HG03571 (cell line): ENCODE results near the gene GRIK4.
"Not testable (repeated sequence)": the region's sequence is repeated elsewhere in the genome, so short reads cannot be mapped to it uniquely, and the experiment has no call there.

Source experiments
- ATAC-seq: cut with Tn5 transposase; IDR thresholded peaks from one replicate; pipeline ENCODE4 v1.9.1; 2021; ENCODE audit not compliant: unreplicated experiment

The GRIK4 gene

GRCh38 chr11:120511116-120511819 is at the start of gene GRIK4:
Gene GRIK4 (plus strand): TSS chr11:120511748. CDS start chr11:120660319, 148,571 bp downstream.
- ATAC-seq, result no peak

DNA sequence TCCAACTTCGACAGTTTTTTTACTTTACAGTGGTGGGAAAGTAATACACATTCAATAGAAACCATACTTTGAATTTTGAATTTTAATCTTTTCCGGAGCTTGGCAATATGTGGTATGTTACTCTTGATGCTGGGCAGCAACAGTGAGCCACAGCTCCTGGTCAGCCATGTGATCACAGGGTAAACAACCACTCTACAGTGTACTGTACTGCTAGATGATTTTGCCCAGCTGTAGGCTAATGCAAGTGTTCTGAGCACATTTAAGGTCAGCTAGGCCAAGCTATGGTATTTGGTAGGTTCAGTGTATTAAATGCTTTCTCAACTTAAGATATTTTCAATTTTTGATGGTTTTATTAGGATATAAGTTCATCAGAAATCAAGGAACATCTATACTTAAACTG is 48.7 kb upstream of the GRIK4 start:
- no peak for ATAC-seq

GRCh38 chr11:120465921-120466534 is 45.5 kb upstream of the GRIK4 start:
- ATAC-seq, result no peak

DNA sequence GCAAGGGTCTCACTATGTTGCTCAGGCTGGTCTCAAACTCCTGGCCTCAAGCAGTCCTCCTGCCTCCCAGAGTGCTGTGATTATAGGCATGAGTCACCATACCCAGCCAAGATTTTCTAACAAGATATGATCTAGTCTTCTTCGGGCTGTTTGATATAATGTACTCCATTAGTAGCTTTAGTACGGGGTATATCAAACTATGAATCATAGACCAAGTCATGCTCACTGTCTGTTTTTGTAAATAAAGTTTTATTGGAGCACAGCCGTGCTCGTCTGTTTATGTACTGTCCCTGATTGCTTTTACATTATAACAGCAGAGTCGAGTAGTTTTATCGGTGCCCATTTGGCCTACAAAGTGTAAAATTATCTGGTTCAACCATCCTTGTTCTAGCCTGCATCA is 43.9 kb upstream of the GRIK4 start:
- no peak for ATAC-seq

DNA sequence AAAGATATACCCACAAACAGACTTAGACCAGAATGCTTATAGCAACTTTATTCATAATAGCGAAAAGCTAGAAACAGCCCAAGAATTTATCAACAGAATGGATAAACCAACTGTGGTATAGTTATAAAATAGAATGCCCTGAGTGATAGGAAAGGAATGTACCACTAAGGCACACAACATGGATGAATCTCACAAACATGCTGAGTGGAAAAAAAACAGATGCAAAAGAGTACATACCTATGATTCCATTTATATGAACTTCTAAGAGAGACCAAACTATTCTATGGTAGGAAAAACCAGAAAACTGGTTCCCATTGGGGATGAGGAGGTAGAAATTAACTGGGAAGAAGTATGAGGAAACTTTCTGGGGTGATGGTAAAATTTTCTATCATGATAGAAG is 40.4 kb upstream of the GRIK4 start:
- no peak for ATAC-seq

- ATAC-seq, result no peak
Observed at GRCh38 chr11:120471994-120472393, 39.6 kb upstream of the GRIK4 start.

- no peak for ATAC-seq
Observed at GRCh38 chr11:120473503-120473902, 38.0 kb upstream of the GRIK4 start.

GRCh38 chr11:120482149-120482548 is 29.4 kb upstream of the GRIK4 start:
- no peak for ATAC-seq

GRCh38 chr11:120484722-120485121 is 26.8 kb upstream of the GRIK4 start:
- ATAC-seq, result no peak

DNA sequence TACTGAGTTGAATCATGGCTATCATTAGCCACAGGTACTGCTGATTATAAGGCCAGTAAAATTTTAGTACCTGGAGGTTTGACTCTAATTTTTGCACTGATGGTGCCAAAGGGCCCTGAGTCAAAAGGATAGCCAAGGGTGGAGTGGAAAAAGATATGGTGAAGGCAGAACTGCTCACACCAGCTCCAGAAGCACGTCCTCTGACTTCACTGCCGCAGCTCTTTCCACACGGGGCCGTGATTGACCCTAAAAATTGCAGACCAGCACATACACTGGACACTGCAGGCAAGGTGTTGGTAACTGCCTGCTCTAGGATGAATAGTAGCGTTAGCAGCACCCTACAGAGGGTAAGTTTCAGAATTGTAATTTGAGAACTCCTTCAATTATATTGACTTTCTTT is 25.4 kb upstream of the GRIK4 start:
- ATAC-seq, result no peak

- ATAC-seq, result no peak
Observed at GRCh38 chr11:120489799-120490198, 21.7 kb upstream of the GRIK4 start.

GRCh38 chr11:120492486-120492885 is 19.1 kb upstream of the GRIK4 start:
- ATAC-seq, result no peak

DNA sequence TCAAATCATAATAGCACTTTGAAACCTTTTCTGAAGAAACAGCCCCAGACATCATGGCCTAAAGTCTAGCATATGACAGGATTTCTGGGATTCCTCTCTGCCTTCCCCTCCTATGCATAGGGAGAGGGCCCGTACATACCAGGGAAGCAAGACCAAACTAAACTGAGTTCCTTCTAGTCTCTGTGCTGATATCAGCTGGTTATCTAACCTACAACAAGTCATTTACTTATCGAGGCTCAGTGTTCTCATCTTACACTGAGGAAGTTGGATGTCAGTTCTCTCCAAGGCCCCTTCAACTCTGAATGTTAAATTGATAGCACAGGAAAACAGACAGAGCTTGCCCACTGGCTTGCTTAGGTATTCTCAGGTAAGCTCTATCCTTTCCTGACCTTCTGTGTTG is 17.0 kb upstream of the GRIK4 start:
- ATAC-seq, result no peak

DNA sequence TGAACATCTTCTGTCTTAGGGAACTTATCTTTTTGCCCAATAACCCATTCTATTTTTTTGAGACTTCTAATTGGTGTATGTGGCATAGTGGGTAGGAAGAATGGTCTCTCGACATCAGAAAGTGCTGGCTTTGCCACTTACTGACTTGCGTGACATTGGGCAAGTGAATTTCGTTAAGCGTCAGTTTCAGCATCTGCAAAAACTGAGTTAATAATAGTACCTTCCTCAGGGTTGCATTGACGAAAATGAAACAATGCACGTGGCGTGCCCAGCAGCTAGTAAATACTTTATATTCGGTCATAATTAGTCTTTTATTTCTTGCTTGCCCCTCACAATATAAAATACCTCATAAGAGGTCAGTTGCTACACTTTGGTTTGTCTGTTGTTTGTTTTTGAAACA is 12.5 kb upstream of the GRIK4 start:
- no peak for ATAC-seq

GRCh38 chr11:120499859-120500258 is 11.7 kb upstream of the GRIK4 start:
- ATAC-seq, result no peak

DNA sequence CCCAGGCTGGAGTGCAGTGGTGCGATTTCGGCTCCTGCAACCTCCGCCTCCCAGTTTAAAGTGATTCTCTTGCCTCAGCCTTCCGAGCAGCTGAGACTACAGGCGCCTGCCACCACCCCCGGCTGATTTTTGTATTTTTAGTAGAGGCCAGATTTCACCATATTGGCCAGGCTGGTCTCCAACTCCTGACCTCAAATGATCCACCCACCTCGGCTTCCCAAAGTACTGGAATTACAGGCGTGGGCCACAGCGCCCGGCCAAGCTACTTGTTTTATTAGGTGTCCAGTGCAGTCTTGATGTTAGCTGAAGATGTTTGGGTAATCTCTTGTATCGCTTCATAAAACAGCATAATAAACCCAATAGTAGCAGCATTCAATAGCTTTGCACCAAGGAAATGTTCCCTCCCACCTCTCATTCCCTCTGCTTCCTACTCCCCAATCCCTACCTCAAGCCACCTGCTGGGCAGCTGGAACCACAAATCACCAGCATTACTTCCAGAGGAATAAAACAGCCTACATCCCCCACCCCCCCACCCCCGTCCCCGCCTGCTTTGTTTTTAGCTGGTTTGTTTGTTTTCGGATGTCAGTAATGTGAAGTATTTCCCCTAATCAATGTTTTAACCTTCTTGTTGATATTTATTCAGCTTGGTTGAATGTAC is 11.0 kb upstream of the GRIK4 start:
- ATAC-seq, result no peak

DNA sequence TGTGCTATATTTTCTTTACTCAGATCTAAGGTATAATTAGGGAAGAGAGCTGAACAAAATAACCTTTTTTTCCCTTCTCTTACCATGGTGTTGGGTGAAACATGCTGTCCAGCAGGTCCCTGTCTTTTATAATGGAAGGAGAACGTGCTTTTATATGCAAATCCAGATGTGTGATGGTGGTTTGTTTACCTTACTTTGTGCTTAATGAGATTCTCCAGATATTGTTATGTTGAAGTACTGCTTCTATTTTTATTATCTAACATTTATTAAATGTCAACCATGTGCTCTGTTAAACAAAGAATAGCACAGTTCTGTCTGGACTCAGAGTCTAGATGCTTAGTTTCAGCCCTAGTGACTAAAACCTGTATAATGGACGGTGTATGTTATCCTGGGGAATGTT is 10.1 kb upstream of the GRIK4 start:
- no peak for ATAC-seq

- no peak for ATAC-seq
Observed at GRCh38 chr11:120501976-120502755, 9.4 kb upstream of the GRIK4 start.

DNA sequence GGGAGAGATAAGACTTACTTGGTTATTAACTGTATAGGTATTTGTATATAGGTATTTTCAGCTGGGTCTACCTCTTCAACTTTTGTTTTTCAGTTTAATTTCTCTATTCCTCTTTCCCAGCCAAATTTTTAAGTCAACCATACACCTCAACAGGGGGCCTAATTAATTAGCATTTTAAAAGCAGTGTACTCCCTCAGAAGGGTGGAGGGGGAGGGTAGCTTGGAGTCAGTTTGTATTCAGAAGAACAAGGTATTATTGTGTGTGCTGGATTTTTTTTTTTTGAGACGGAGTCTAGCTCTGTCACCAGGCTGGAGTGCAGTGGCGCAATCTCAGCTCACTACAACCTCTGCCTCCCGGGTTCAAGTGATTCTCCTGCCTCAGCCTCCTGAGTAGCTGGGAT is 8.0 kb upstream of the GRIK4 start:
- not testable (repeated sequence) for ATAC-seq

- ATAC-seq, result no peak
Observed at GRCh38 chr11:120505801-120506425, 5.6 kb upstream of the GRIK4 start.
